Breast epithelium (tissue), 3 donors: ENCODE results near the gene FASN.

Source experiments
- CTCF ChIP-seq, 3 donors: fragments of 450-650 bp; IDR thresholded peaks; one replicate each; pipeline ENCODE4 v1.5.1; 2016 to 2017; ENCODE audit warnings: antibody characterized with exemption in 3 of 3, mild to moderate bottlenecking in 3 of 3, moderate library complexity in 3 of 3
- POLR2AphosphoS5 ChIP-seq, 3 donors: sonication (generic); formaldehyde crosslinking; IDR thresholded peaks; one replicate each; pipeline ENCODE4 v1.6.1; 2017; ENCODE audit warnings: antibody characterized with exemption in 3 of 3

DNA sequence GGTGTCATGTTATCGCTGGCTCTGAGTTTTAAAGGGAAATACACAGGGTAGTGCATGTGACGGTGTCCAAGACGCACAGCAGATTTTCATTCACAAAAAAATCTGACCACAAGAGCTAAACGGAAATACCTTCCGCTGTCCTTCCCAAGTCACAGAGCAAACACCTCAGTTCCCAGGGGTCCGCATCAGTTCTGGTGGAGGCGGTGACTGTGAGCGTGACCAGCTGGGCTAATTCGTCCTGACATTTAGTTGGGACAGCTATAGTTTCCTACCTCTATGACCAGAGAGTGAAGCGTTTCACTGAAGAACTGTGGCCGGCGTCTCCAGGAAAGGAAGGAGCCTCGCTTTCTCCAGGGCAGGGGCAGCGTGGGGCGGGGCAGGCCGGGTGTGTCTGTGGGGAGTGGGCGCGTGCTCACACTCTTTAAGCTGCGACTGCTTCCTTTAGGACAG is 10.5 kb upstream of the FASN start:
- TF ChIP-seq CTCF (IDR thresholded peaks at IDR 0.05): no peak
- TF ChIP-seq POLR2AphosphoS5 (IDR thresholded peaks at IDR 0.05): no peak
